Prostate gland (tissue), 2 donors: ENCODE results near the gene C2orf49. TPM values are rescaled to one million over a fixed set of nuclear protein-coding genes. Genes with fewer than 3 reads are reported as not detected.

Source experiments
- DNase-seq: peaks from one replicate; pipeline ENCODE4 v3.0.0-alpha.2; 2019; ENCODE audit warnings: low spot score
- H3K27ac ChIP-seq, 2 donors: fragments of 200-600 bp; sonication (generic); 2 replicates each; pipeline ENCODE4 v1.5.1; 2017 to 2019
- H3K27me3 ChIP-seq: fragments of 200-600 bp; sonication (generic); replicated peaks from 2 replicates; pipeline ENCODE4 v1.5.1; 2019; ENCODE audit not compliant: insufficient read depth
- H3K36me3 ChIP-seq, 2 donors: fragments of 200-600 bp; sonication (generic); 1 replicate in 1 of 2; 2 replicates in 1 of 2; pipeline versions ENCODE4 v1.5.1 to v1.8.1; 2017 to 2019
- H3K4me1 ChIP-seq: fragments of 200-600 bp; sonication (generic); replicated peaks from 2 replicates; pipeline ENCODE4 v1.5.1; 2019
- H3K4me3 ChIP-seq, 2 donors: fragments of 200-600 bp; sonication (generic); 2 replicates each; pipeline ENCODE4 v1.5.1; 2017 to 2019
- H3K9me3 ChIP-seq: fragments of 200-600 bp; sonication (generic); 2 replicates; pipeline ENCODE4 v1.5.1; 2017
- CTCF ChIP-seq, 4 experiments: fragments of 200-600 bp in 2 of 4; fragments of 450-650 bp in 2 of 4; sonication (generic) in 2 of 4; IDR thresholded peaks; 1 replicate in 3 of 4; 2 replicates in 1 of 4; pipeline ENCODE4 v1.5.1; 2016 to 2019; ENCODE audit warnings: antibody characterized with exemption in 4 of 4, mild to moderate bottlenecking in 2 of 4, moderate library complexity in 2 of 4
- POLR2A ChIP-seq: fragments of 450-650 bp; IDR thresholded peaks from one replicate; pipeline ENCODE4 v1.6.1; 2016; ENCODE audit warnings: antibody characterized with exemption, mild to moderate bottlenecking
- POLR2AphosphoS5 ChIP-seq: sonication (generic); formaldehyde crosslinking; IDR thresholded peaks from one replicate; pipeline ENCODE4 v1.6.1; 2017; ENCODE audit warnings: antibody characterized with exemption
- WGBS: methylation state at CpG from one replicate; pipeline ENCODE4 v1.1.5; 2018; 5-methylcytosine and 5-hydroxymethylcytosine counted together
- intact Hi-C: fragments of 100-400 bp; cut with DNase I; formaldehyde crosslinking; loops from one replicate; pipeline ENCODE4 v1.14.2; 2022
- total RNA-seq, 2 donors: library from RNA; depleted of rRNA; stranded (reverse); fragments of >200 nt; gene quantifications; one replicate each; pipeline ENCODE4 v1.1.0, GENCODE V29; 2016

Gene C2orf49
- total RNA-seq, 2 donors from 2014 or later, result 13.1 to 26.2 TPM

- DNase-seq, result no peak
- WGBS, result 91% methylated on average over 20 of the region's 20 CpGs
- Histone ChIP-seq H3K27ac (peak overlapping the region; percentile 9 to 59), H3K4me1 (no peaks in the 10 kb centered on the region), H3K27me3 (no peaks in the 10 kb centered on the region), H3K36me3 (no peaks in the 10 kb centered on the region), H3K4me3 (no peak overlapping the region), H3K9me3 (no peaks in the 10 kb centered on the region)
- no peak for TF ChIP-seq POLR2A
- TF ChIP-seq POLR2AphosphoS5, result peak; percentile 85
- intact Hi-C loops, result no loop called here
Observed at GRCh38 chr2:105385731-105386540, 48.6 kb downstream of the C2orf49 start.

GRCh38 chr2:105387225-105387624 lies 49.9 kb downstream of the C2orf49 start:
- no peak for TF ChIP-seq CTCF (IDR thresholded peaks at IDR 0.05)
- H3K36me3 ChIP-seq, result no peaks in the 10 kb centered on the region
- H3K4me3 ChIP-seq, result no peak overlapping the region
- H3K4me1 ChIP-seq, result no peaks in the 10 kb centered on the region
- intact Hi-C loops, result no loop called here
- DNase-seq, result no peak
- 85% methylated on average over 4 of the region's 4 CpGs for WGBS
- no peaks in the 10 kb centered on the region for H3K27me3 ChIP-seq
- no peaks in the 10 kb centered on the region for H3K9me3 ChIP-seq
- peak overlapping the region in 1 of 2 donors; percentile 38 for H3K27ac ChIP-seq

- 13% methylated on average over 8 of the region's 8 CpGs for WGBS
- H3K27ac ChIP-seq, result peak overlapping the region; percentile 38 to 50
- DNase-seq, result no peak
- H3K9me3 ChIP-seq, result no peaks in the 10 kb centered on the region
- peaks cover 5% of the 10 kb centered on the region for H3K4me1 ChIP-seq
- TF ChIP-seq POLR2A, result no peak
- no peak for TF ChIP-seq CTCF (IDR thresholded peaks at IDR 0.05)
- peak; percentile 81 for TF ChIP-seq POLR2AphosphoS5
- H3K27me3 ChIP-seq, result no peaks in the 10 kb centered on the region
- intact Hi-C loops, result no loop called here
- H3K36me3 ChIP-seq, result no peaks in the 10 kb centered on the region
- H3K4me3 ChIP-seq, result no peak overlapping the region
Observed at GRCh38 chr2:105388971-105389381, 51.6 kb downstream of the C2orf49 start.

GRCh38 chr2:105390454-105390853 lies 53.1 kb downstream of the C2orf49 start:
- Histone ChIP-seq H3K27ac (peak overlapping the region; percentile 38), H3K4me1 (peaks cover 5% of the 10 kb centered on the region)
- intact Hi-C loops, result no loop called here

GRCh38 chr2:105391058-105391627 lies 53.8 kb downstream of the C2orf49 start:
- 94% methylated on average over 5 of the region's 5 CpGs for WGBS
- H3K27me3 ChIP-seq, result no peaks in the 10 kb centered on the region
- no peak overlapping the region for H3K4me3 ChIP-seq
- TF ChIP-seq CTCF (IDR thresholded peaks at IDR 0.05) (no peak), POLR2AphosphoS5 (peak; percentile 43)
- no peaks in the 10 kb centered on the region for H3K36me3 ChIP-seq
- no peak for DNase-seq
- peaks cover 5% of the 10 kb centered on the region for H3K4me1 ChIP-seq
- no peaks in the 10 kb centered on the region for H3K9me3 ChIP-seq
- intact Hi-C loops, result no loop called here
- H3K27ac ChIP-seq, result peak overlapping the region; percentile 27 to 38

More at GRCh38 chr2:105390454-105390853, 53.1 kb downstream of the C2orf49 start:
- no peaks in the 10 kb centered on the region for H3K27me3 ChIP-seq
- H3K9me3 ChIP-seq, result no peaks in the 10 kb centered on the region
- no peaks in the 10 kb centered on the region for H3K36me3 ChIP-seq
- no peak overlapping the region for H3K4me3 ChIP-seq
- DNase-seq, result no peak
- TF ChIP-seq POLR2AphosphoS5 (no peak), CTCF (IDR thresholded peaks at IDR 0.05) (no peak), POLR2A (no peak)
